NT2/D1 (cell line): ENCODE results near the gene FAM117A.

Source experiments
- SUZ12 ChIP-seq: IDR thresholded peaks from 2 replicates; pipeline ENCODE4 v1.6.1; 2011; ENCODE audit not compliant: insufficient read length, insufficient read depth; ENCODE audit errors: extremely low read depth
- YY1 ChIP-seq: IDR thresholded peaks from 2 replicates; pipeline ENCODE4 v1.6.1; 2011; ENCODE audit not compliant: insufficient read length, insufficient read depth

GRCh38 chr17:49788478-49789242 is 24.7 kb upstream of the FAM117A start, which contains the start of gene KAT7:
- TF ChIP-seq YY1 (peak; percentile 99), SUZ12 (no peak)
